GM12801 (cell line): ENCODE data around the gene ZNF646.

ENCODE experiments used
- TF ChIP-seq, protein P1 (sequence below): IDR thresholded peaks from one replicate; pipeline ENCODE4 v1.5.1; 2011; ENCODE audit warnings: control low read depth; ENCODE audit not compliant: insufficient read length; ENCODE audit errors: extremely low read depth

The ZNF646 gene

DNA sequence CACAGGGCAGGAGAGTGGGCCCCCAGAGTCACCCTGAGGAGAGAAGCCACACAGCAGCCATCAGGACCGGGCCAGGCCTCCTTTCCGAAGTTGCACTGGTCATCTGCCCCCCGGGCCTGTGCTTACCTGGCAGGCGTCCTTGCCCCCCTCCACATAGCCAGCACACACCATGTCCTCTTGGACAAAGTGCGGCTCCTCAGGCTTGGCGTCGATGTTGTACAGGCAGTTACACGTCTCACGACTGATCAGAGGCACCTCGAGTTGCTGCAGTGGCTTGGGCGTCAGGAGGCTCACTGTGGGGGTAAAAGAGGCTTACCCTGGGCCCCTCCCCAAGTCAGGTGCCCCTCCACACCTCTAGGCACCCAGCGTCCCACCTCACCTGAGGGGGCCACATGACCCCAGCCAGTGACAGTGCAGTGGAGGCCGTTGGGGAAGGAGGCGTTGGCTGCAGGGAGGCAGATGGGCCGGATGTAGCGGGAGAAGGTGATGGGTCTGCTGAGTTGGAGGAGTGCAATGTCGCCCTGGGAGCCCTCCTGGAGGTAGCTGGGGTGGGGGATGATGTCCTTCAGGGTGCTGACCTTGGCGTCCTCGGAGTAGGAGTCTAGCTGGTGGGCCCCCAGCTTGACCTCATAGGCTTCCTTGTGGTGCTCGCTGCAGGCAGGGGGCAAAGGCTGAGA lies 58.2 kb downstream of the ZNF646 start:
- TF ChIP-seq, protein P1, sequence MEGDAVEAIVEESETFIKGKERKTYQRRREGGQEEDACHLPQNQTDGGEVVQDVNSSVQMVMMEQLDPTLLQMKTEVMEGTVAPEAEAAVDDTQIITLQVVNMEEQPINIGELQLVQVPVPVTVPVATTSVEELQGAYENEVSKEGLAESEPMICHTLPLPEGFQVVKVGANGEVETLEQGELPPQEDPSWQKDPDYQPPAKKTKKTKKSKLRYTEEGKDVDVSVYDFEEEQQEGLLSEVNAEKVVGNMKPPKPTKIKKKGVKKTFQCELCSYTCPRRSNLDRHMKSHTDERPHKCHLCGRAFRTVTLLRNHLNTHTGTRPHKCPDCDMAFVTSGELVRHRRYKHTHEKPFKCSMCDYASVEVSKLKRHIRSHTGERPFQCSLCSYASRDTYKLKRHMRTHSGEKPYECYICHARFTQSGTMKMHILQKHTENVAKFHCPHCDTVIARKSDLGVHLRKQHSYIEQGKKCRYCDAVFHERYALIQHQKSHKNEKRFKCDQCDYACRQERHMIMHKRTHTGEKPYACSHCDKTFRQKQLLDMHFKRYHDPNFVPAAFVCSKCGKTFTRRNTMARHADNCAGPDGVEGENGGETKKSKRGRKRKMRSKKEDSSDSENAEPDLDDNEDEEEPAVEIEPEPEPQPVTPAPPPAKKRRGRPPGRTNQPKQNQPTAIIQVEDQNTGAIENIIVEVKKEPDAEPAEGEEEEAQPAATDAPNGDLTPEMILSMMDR: no peak

DNA sequence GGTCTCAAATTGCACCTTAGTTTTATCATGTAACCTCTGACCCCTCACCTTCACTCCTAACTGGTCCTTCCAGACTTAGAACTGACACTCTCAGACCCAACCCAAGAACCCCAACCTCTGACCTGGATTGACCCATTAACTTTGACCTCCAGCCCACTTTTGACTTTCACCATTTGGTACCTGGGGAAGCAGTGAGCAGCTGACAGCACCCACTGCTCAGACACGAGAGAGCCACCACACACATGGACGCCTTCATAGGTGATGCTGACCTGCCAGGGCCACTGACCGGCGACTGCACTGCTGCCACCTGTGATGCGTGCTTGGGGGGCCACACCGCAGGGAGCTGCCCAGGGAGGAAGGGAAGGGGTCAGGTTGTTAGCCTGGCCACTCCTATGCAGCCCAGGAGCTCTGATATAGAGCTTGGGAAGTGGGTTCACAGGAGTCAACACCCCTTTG lies 58.9 kb downstream of the ZNF646 start:
- TF ChIP-seq, protein P1: no peak
